SK-N-MC (cell line): ENCODE data around the gene SLC25A45.

Experiments
- DNase-seq: peaks from one replicate; pipeline ENCODE4 v3.0.0-alpha.2; 2011; ENCODE audit warnings: low read depth, low spot score
- H3K27ac ChIP-seq: fragments of 200-600 bp; sonication (generic); 2 replicates; pipeline ENCODE4 v1.5.1; 2016; ENCODE audit warnings: mixed run types
- H3K36me3 ChIP-seq: fragments of 200-600 bp; sonication (generic); 2 replicates; pipeline ENCODE4 v1.6.1; 2017; ENCODE audit warnings: antibody characterized with exemption, low read length, mixed read lengths; ENCODE audit not compliant: insufficient read depth
- H3K4me3 ChIP-seq: fragments of 200-600 bp; sonication (generic); 2 replicates; pipeline ENCODE4 v1.5.1; 2016
- H3K9ac ChIP-seq: fragments of 200-600 bp; sonication (generic); 2 replicates; pipeline ENCODE4 v1.8.0; 2017; ENCODE audit warnings: mixed run types, mixed read lengths; ENCODE audit not compliant: insufficient read length
- H3K9me3 ChIP-seq: fragments of 200-600 bp; sonication (generic); 2 replicates; pipeline ENCODE4 v1.6.1; 2017; ENCODE audit warnings: low read depth, mild to moderate bottlenecking, antibody characterized with exemption, low read length, moderate library complexity, mixed read lengths
- EZH2 ChIP-seq: fragments of 200-600 bp; sonication (generic); IDR thresholded peaks from one replicate; pipeline ENCODE4 v1.6.1; 2017; ENCODE audit warnings: antibody characterized with exemption
- FOXP2 ChIP-seq: optimal IDR thresholded peaks from 2 replicates; pipeline ENCODE3; 2011; ENCODE audit warnings: mild to moderate bottlenecking, moderate library complexity; ENCODE audit not compliant: insufficient read depth; ENCODE audit errors: extremely low read length, control extremely low read depth
- POLR2AphosphoS5 ChIP-seq: IDR thresholded peaks from 2 replicates; pipeline ENCODE4 v1.6.1; 2012; ENCODE audit warnings: mild to moderate bottlenecking, low read depth, low read length, borderline replicate concordance

The SLC25A45 gene

DNA sequence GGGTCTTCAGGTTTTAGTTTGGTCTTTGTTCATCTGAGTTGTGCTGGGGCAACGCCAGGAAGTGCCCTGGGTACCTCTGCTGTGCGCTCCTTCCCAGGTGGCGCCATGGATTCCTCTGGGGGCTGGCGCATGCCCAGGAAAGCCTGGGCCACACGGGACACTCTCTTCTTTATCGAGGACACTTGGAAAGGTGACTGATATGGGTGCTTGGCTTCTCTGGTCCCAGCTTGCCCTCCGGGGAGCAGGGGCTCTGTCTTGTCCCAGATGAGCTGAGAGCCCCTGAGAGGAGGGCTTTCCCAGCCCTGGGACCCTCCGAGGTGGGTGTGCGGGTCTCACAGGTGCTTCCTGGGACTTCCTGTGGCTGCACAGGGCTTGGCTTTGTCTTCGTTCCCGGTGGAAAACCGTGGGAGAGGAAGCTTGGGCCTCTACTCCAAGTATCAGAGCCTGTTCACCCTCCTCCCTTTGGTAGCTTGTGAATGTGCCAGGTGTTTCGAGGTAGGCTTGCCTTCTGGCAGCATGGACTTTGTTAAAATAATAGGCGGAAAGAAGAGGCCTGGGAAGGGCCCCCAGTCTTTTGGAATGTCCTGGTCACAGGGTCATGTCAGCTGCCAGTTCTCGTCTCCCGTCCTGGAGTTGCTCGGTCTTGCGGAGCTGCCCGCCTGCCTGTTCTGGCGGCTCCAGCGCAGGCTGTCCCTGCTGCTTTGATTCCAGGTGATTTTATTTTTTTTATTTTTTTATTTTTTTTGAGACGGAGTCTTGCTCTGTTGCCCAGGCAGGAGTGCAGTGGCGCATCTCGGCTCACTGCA is 30.0 kb upstream of the SLC25A45 start:
- no peak overlapping the region for H3K9ac ChIP-seq

DNA sequence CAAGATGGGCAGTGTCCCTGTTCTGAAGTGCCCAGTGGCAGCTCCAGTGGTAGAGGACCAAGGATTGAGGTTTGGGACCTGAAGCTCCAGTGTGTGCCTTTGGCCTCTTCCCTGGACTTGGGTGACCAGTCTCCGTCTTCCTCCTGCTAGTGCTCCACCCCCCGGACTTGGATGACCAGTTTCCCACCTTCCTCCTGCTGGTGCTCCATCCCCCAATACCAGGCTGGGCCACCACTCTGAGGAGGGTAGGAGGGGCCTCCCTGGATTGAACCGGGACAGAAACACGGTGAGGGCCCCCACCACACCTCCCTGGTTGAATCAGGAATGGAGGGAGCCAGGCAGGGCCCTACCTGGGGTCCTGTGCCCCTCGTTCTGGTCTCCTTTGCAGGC is 29.2 kb upstream of the SLC25A45 start:
- TF ChIP-seq POLR2AphosphoS5 (no peak), EZH2 (no peak), FOXP2 (no peak)
- Histone ChIP-seq H3K9me3 (no peaks in the 10 kb centered on the region), H3K36me3 (peaks cover 7% of the 10 kb centered on the region), H3K27ac (no peak overlapping the region), H3K4me3 (no peak overlapping the region), H3K9ac (no peak overlapping the region)
- DNase-seq, result no peak

More for the DNA sequence above, 30.0 kb upstream of the SLC25A45 start:
- H3K4me3 ChIP-seq, result no peak overlapping the region
- H3K36me3 ChIP-seq, result peaks cover 7% of the 10 kb centered on the region
- TF ChIP-seq EZH2 (no peak), FOXP2 (no peak), POLR2AphosphoS5 (no peak)
- no peaks in the 10 kb centered on the region for H3K9me3 ChIP-seq
- no peak overlapping the region for H3K27ac ChIP-seq
- DNase-seq, result no peak

DNA sequence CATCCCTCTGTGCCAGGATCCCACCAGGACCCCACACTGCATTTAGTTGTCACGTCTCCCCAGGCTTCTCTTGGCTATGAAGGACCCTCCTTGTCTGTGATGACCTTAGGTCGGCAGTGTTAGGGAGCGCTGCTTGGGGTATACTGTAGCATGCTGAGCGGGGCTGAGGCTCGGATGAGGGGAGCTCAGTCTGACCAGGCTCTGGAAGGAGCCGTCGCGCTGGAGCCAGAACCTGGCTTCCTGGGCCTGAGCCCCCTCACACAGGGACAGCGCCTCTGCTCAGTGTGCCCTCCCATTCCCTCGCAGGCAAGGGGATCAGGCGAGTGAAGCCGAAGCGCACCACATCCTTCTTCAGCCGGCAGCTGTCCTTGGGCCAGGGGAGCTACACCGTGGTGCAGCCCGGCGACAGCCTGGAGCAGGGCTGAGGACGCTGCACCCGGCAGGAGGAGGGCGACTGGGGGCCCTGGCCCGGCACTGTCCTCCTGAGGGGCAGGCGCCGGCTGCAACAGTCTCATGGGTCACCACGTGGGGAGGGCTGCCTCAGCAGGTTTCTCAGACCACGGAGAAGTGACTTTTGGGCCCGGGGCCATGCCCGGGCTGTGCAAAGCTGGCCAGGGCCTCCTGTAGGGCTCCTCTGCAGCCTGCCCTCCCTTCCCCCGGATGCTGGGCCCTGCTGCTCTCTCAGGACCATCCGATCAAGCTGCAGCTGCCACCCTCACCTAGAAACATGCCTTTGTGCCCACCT is 28.7 kb upstream of the SLC25A45 start:
- TF ChIP-seq EZH2 (no peak), FOXP2 (no peak), POLR2AphosphoS5 (no peak)
- no peak for DNase-seq
- Histone ChIP-seq H3K4me3 (no peak overlapping the region), H3K9me3 (no peaks in the 10 kb centered on the region), H3K9ac (no peak overlapping the region), H3K36me3 (peaks cover 7% of the 10 kb centered on the region), H3K27ac (no peak overlapping the region)

DNA sequence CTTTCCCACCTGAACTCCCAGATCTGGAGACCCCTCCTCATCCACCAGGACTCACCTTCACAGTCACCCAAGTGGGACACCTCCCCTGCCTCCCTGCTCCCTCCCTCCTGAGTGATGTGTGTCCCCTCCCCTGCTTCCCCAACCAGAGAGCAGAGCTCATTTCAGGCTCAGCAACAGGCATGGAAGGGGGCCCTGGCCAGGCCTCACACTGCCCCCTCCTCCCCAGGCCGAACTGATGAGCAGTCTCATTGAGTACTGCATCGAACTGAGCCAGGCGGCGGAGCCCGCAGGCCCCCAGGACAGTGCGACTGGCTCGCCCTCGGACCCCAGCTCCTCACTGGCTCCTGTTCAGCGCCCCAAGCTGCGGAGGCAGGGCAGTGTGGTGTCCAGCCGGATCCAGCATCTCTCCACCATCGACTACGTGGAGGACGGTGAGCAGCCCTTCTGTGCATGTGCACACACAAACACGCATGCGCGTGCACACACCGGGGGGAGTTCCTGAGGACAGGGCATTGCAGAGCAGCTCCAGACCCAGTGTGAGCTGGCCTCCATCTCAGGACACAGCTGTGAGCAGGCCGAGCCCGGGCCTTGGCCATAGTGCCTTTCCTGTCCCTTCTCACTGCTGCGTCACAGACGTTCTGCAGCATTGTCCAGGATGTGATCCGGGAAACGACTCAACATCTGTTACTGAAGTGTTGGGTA is 22.3 kb upstream of the SLC25A45 start:
- Histone ChIP-seq H3K27ac (no peak overlapping the region), H3K4me3 (no peak overlapping the region), H3K9me3 (no peaks in the 10 kb centered on the region), H3K36me3 (peaks cover 25% of the 10 kb centered on the region), H3K9ac (no peak overlapping the region)
- DNase-seq, result no peak
- TF ChIP-seq POLR2AphosphoS5 (no peak), FOXP2 (no peak), EZH2 (no peak)

DNA sequence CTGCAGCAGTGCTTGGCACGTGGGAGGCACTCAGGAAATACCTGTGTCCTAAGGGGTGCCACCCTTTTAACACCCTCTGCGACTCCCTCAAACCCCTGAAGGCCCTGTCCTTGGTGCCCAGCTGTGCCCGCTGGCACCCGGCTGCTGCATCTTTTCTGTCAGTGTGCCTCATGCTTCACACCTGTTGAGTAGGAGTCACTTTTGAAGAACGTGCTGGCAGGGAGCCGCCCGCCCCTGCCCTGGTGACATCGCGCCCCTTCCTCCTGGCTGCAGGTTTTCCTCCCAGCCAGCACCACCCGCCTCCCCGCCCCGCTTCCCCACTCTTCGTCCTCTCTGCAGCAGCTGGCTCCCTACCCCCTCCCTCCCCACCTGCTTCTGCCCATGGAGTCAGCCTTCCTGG is 21.8 kb upstream of the SLC25A45 start:
- H3K4me3 ChIP-seq, result no peak overlapping the region
- no peak overlapping the region for H3K9ac ChIP-seq
- no peak for DNase-seq
- no peaks in the 10 kb centered on the region for H3K9me3 ChIP-seq
- no peak overlapping the region for H3K27ac ChIP-seq
- TF ChIP-seq POLR2AphosphoS5 (no peak), EZH2 (no peak), FOXP2 (no peak)
- peaks cover 25% of the 10 kb centered on the region for H3K36me3 ChIP-seq

DNA sequence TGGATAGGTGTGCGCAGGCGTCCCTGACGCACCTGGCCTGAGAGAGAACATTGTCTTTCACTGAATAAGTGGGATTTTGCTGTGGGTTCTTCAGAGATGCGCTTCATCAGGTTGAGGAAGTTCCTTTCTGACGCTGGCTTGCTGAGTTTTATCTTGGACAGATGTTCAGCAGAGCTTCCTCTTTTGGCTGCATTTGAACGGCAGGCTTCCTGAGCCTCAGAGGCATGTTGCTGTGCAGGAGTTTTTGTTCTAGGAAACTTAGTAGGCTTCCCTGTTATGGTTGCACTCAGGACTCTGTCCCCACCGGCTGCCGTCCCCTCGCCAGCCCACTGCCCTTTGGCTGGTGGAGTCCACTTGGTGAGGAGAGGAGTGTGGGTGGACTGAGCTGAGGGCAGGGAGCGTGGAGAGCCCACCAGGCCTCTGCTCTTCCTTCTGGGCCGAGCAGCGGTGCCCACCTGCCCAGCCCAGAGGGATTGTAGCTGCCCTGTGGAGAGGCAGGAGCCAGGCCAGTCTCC is 21.2 kb upstream of the SLC25A45 start:
- H3K27ac ChIP-seq, result no peak overlapping the region
- peaks cover 23% of the 10 kb centered on the region for H3K36me3 ChIP-seq
- H3K9me3 ChIP-seq, result no peaks in the 10 kb centered on the region
- DNase-seq, result no peak
- TF ChIP-seq EZH2 (no peak), FOXP2 (no peak), POLR2AphosphoS5 (no peak)
- no peak overlapping the region for H3K4me3 ChIP-seq
- H3K9ac ChIP-seq, result no peak overlapping the region

DNA sequence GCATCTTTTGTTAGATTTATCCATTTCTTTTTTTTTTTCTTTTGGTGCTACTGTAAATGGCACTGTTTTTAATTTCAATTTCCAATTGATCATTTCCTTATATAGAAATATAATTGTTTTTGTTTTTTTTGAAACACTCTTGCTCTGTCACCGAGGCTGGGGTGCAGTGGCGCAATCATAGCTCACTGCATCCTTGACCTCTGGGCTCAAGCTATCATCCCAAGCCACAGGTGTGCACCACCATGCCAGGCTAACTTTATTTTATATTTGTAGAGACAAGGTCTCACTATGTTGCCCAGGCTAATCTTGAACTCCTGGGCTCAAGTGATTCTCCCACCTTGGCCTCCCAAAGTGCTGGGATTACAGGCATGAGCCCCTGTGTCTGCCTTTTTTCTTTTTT is 20.3 kb upstream of the SLC25A45 start:
- Histone ChIP-seq H3K9ac (no peak overlapping the region), H3K36me3 (peaks cover 23% of the 10 kb centered on the region)

DNA sequence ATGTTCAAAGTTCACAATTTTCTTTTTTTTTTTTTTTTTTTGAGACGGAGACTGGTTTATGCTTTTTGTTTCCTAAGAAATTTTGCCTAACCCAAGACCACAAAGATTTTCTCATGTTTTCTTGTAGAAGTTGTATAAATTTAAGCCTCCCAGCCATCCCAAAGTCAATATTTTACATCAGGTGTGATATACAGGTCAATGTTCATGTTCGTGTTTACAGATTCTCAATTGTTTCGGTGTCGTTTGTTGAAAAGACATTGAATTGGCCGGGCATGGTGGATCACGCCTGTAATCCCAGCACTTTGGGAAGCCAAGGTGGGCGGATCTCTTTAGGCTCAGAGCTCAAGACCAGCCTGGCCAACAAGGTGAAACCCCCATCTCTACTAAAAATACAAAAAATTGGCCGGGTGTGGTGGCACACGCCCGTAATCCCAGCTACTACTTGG is 19.4 kb upstream of the SLC25A45 start:
- TF ChIP-seq FOXP2 (no peak), EZH2 (no peak), POLR2AphosphoS5 (no peak)
- Histone ChIP-seq H3K9ac (no peak overlapping the region), H3K27ac (no peak overlapping the region; the same call in 1 of the 2 replicates), H3K36me3 (peaks cover 23% of the 10 kb centered on the region), H3K4me3 (no peak overlapping the region), H3K9me3 (no peaks in the 10 kb centered on the region)
- no peak for DNase-seq

More for the DNA sequence above, 20.3 kb upstream of the SLC25A45 start:
- H3K27ac ChIP-seq, result 0 out of 2 replicates have a peak overlapping the region, but pooled peaks have one; percentile 13
- no peak for DNase-seq
- TF ChIP-seq POLR2AphosphoS5 (no peak), FOXP2 (no peak), EZH2 (no peak)
- H3K9me3 ChIP-seq, result no peaks in the 10 kb centered on the region
- no peak overlapping the region for H3K4me3 ChIP-seq
